GM21526 (cell line): ENCODE results near the gene SLC8A3.

Experiments used
- ATAC-seq: cut with Tn5 transposase; IDR thresholded peaks from one replicate; pipeline ENCODE4 v1.9.1; 2021; ENCODE audit warnings: moderate library complexity; ENCODE audit not compliant: unreplicated experiment, low FRiP score

The SLC8A3 gene

DNA sequence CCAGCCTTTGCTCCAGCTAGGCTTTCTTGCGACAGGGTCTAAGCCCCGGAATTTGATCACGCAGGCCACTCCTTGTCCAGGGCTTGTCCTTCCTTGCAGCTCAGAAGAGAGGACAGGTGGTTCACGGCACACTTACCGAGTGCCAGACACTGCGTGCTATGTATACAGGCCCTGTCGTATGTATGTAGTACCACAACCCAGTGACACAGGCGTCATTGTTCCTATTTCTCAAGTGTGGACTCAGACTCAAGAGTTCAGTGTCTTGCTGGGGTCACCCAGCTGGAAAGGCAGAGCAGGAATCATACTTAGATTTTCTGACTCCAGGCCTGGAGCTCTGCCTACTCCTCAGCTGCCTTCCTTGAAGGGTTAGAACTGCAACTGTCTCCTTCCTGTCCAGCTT is 155.6 kb downstream of the SLC8A3 start:
- no peak for ATAC-seq

- no peak for ATAC-seq
Measured at GRCh38 chr14:70032447-70032846, 156.3 kb downstream of the SLC8A3 start.

DNA sequence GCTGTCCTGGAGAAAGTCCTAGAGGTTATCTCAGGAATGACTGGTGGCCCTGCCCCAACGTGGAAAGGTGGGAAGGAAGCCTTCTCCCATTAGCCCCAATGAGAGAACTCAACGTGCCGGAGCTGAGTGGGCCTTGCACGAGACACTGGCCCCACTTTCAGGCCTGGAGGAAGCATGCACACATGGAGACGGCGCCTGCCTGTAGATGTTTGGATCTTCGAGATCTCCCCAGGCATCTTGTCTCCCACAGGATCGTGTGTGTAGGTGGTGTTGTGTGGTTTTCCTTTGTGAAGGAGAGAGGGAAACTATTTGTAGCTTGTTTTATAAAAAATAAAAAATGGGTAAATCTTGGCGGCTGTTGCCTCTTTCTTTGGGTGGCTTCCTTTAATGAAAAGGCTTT is 156.7 kb downstream of the SLC8A3 start:
- ATAC-seq: no peak

- no peak for ATAC-seq
Measured at GRCh38 chr14:70029296-70030132, 159.2 kb downstream of the SLC8A3 start.

- no peak for ATAC-seq
Measured at GRCh38 chr14:70027785-70028428, 160.8 kb downstream of the SLC8A3 start.

GRCh38 chr14:70023871-70024270 is 164.9 kb downstream of the SLC8A3 start:
- ATAC-seq: no peak

DNA sequence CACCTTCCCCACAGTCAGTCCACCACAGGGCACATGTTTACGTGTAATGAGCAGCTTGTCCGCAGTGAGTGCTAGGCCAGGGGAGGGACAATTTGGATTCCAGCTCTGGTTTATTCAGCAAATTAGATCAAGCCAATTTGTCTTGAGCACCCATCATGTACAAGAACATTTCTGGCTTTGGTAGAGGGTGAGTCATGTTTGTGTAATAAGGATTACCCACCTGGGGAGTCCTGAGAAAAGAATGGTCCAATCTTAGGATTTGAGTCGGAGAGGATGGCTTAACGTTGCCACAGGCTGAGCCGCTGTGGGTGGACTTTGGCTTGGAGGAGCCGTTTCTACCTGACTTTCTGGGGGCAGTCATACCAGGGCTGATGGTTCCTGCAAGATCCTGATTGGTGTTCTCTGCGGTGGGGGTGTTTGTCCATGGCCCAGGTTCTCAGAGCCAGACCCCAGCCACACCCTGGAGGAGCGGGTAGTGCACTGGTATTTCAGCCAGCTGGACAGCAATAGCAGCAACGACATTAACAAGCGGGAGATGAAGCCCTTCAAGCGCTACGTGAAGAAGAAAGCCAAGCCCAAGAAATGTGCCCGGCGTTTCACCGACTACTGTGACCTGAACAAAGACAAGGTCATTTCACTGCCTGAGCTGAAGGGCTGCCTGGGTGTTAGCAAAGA is 165.8 kb downstream of the SLC8A3 start:
- no peak for ATAC-seq

DNA sequence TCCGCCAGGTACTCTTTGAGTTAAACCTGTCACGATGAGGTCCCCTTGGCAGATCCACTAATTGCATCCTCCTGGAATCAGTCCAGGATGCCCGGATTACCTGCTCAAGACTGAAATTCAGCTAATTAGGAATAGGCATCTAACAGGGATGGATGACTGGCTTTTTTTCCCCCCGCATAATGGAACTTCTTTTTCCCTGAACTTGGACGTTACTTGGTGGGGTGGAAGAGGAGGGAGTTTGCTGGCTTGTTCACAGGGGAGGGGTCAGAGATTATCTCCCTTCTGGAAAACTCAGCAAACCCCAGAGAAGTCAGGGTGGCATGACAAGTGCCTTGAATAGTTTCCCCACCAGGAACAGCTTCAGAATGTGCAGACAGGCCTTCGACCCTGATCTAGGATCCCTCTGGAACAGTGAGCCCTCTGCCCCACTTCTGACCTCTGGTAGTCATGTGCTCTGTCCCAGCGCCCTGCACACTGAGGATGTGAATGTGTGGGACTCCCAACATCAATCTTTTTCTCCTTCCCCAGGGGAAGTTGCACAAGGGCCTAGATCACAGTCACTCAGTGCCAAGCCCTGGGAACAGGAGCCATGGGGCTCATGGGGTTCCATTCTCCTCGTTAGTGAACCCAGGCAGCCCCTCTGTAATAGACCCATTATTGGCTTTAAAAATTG is 167.1 kb downstream of the SLC8A3 start:
- ATAC-seq: no peak

DNA sequence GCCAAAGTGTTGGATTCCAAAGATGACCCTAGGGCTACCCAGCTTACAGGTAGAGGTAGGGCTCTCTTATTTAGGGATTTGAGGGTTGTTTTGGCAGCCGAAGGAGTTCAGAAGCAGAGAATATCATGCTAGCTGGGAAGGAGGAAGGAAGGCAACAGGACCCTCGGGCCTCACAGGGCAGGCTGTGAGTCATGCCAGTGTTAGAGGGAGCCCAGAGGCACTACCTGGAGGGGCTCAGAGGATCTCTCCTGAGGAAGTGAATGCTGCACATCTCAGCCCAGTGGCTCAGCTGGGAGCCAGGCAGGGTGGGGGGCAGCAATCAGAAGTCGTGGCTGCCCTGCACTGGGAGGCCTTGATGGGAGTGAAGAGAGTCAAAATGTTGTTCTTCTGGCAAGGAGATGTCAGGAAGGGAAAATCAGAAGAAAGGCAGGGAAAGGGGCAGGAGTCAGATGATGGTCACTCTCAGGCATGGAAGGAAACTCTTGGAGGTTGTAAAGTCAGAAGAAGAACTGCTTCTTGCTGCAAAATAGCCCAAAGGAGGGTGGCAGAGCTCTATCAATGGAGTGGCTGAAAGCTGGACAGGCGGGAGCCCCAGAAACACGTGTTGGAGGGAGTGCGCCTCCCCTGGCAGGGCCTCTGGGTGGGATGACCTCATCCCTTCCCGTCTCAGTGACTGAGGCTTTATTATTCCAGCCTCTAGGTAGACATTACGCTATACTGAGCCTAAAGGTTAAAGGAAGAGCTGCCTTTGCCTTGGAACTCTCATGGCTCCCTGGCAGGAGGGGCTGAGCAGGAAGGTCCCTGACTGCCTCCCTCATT is 168.2 kb downstream of the SLC8A3 start:
- no peak for ATAC-seq

DNA sequence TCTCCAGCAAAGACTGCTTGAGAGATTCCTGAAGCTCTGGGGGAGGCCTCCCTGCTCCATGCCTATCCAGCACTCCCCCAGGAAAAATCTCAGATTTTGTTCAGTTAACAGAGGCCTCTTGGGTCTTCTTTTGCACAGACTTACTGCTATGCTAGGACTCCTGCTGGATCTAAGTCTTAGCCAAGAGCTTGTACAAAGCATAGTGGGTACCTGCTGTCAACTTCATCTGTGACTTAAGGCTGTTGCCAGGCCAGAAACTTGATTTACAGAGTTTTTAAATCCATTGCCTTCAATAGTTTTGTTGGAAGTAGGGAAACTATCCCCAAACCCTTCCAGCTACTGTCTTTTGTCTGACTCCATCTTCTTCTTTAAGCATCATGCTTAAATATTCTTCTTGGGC is 169.1 kb downstream of the SLC8A3 start:
- no peak for ATAC-seq

GRCh38 chr14:70018713-70019211 is 170.0 kb downstream of the SLC8A3 start:
- ATAC-seq: no peak

DNA sequence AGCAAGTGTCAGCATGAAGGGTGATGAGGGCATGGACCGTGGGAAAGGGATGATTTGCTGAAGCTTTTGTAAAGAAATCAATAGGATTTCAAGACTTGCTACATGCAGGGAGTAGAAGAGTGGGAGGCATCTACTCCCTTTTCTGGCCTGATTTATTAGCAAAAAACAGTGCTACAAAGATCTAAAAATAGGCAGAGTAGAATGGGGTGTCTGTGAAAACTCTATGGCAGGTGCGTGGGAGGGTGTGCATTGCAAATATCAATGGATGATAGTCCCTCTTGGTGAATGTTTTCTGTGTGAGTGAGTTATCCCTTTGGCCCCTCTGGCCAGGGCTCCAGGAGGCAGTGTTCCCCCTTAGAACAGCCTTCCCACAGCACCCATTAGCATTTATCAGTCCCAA is 170.5 kb downstream of the SLC8A3 start:
- no peak for ATAC-seq

- no peak for ATAC-seq
Measured at GRCh38 chr14:70014406-70015095, 174.2 kb downstream of the SLC8A3 start.

DNA sequence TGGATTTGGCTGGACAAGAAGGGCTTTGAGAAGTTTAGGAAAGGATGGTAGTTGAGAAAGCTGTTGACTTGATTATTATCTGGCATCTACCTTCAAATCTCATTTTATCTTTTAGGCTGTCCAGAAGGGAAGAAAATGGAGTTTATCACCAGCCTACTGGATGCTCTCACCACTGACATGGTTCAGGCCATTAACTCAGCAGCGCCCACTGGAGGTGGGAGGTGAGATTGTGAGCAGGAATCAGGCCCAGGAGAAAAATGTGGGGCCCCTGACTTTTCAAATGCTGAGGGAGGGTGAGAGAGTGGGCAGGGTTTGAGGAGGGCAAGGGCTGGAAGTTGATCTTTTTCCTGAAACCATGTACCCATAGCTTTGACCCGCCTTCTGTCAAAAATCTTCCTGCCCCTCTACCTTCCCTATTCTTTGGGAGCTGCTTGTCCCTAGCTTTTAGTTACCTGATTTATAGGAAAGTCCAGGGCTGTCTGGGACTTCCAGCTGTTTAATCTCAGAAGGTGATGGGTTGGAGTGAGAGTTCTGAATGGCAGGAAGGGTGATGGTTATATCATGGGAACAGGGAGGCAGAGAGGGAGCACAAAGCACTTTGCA is 175.4 kb downstream of the SLC8A3 start:
- no peak for ATAC-seq

DNA sequence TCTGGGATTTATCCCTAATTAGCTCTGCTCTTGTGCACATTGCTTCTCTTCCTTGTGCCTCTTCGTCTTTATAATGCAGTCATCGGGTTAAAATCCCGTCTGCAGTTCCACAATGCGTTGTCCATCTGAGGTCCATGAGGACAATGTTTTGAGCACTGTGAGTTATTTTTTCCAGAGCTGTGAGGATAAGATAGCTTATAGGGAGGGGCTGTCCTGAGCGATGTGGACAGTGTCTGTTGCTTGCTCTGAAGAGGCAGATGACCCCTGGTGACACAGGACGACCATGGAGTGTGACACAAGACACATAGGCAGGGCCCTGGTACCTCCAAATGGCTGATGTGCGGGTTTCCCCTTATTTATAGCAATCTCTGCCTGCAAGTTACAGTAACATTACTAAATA is 177.0 kb downstream of the SLC8A3 start:
- ATAC-seq: no peak

DNA sequence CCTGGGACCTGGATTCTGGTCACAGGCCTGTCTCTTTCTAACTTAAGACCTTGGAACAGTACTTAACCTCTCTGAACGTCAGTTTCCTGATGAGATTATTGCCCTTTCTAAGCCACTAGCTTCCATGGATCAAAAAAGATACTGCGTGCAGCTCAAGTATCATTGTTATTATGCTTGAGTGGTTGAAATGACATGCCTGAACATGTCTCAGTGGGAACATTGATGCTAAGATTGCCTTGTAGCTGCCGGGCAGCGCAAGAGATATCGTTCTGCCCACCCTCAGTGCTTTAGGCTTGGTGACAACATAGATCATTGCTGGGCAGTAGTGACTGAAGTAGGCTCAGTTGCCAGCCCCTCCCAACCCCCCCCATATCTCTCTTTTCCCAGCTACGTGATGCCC is 177.7 kb downstream of the SLC8A3 start:
- ATAC-seq: no peak

GRCh38 chr14:70009961-70010360 is 178.8 kb downstream of the SLC8A3 start:
- ATAC-seq: no peak

GRCh38 chr14:70008284-70009262 is 180.2 kb downstream of the SLC8A3 start:
- ATAC-seq: no peak
